ENCODE measurements around the gene UST. TPM values are rescaled to one million over a fixed set of nuclear protein-coding genes. Genes with fewer than 3 reads are reported as not detected.
A peak's percentile ranks its signal among the peaks of the same experiment; 100 is the strongest.
"Not testable (repeated sequence)": the region's sequence is repeated elsewhere in the genome, so short reads cannot be mapped to it uniquely, and the experiment has no call there.

Gene UST
- total RNA-seq, 1 donor from 2014 or later = 2.1 TPM

- intact Hi-C loops (cut with DNase I) = no loop called here
- DNase-seq (ENCODE audit: low spot score) = no peak
Measured at GRCh38 chr6:148724428-148724827, 22.4 kb upstream of the UST start.

DNA sequence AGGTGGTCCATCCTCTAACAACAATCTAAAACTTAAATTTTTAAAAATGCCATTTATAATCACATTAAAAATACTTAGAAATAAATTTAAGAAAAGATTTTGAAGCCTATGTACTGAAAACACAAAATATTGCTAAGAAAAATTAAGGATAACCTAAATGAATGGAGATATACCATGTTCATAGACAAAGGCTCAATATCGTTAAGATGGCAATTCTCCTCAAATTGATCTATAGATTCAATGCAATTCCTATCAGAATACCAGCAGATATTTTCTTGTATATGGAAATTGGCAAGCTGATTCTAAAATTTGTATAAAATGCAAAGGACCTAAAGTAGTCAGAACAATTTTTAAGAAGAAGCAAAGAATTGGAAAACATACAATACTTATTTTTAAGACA lies 19.7 kb upstream of the UST start:
- no peak for DNase-seq (ENCODE audit: low spot score)
- intact Hi-C loops (cut with DNase I) = no loop called here

DNA sequence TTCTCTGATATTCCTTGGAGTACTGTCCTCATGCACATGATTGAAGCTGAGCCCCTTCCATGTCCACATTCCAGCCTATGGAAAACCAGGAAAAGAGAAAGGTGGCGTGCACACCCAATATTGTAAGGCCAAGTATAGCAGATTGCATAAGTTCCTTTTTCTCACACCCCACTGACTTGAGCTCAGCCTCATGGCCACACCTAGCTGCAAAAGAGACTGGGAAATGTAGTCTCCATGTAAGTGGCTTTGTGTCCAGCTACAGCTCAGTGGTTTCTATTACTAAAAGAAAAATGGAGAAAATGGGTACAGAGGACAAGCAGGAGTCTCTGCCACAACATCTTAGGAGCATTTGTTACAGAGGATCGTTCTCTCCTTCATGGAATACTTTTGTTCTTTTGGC lies 10.8 kb upstream of the UST start:
- DNase-seq (ENCODE audit: low spot score) = no peak
- intact Hi-C loops (cut with DNase I) = no loop called here

DNA sequence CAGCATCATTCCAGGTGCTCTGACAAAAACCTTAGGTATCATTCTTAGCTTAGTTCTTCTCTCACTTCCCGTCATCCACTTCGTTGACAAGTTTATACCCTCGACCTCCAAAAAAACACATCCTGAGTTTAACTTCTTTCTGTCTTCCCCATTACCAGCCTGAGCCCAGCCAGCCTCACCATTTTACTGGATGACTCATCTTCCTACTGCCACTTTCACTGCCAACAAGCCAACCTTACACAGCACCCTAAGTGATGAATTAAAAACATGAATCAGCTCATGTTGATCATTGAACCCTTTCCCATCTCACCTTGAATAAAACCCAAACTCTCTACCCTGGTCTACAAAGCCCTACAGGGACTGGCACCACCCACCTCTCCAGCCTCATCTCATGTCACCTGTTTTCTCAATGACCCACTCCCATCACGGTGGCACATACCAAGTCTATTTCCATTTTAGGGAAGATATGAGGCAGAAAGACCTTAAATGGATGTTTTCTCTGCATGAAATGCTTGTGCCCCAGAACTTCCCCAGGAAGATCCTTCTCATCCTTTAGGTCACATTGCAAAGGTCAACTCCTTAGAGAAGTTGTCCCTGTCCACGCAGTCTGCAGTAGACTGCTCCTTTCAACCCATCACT lies 9.9 kb upstream of the UST start:
- no peak for DNase-seq (ENCODE audit: low spot score)
- intact Hi-C loops (cut with DNase I) = no loop called here

DNA sequence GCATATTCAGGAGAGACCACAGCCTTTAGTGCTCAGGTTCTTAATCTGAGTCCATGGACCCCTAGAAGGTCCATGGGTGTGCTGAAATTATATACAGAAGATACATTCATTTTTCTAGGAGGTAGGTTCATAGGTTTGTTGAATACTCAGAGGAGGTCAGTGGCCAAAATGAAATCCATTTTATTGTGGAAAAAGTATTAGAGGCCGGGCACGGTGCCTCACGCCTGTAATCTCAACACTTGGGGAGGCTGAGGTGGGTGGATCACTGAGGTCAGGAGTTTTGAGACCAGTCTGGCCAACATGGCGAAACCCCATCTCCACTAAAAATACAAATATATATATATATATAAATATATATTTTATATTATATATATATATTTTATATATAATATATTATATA lies 9.0 kb upstream of the UST start:
- intact Hi-C loops (cut with DNase I) = no loop called here
- no peak for DNase-seq (ENCODE audit: low spot score)

DNA sequence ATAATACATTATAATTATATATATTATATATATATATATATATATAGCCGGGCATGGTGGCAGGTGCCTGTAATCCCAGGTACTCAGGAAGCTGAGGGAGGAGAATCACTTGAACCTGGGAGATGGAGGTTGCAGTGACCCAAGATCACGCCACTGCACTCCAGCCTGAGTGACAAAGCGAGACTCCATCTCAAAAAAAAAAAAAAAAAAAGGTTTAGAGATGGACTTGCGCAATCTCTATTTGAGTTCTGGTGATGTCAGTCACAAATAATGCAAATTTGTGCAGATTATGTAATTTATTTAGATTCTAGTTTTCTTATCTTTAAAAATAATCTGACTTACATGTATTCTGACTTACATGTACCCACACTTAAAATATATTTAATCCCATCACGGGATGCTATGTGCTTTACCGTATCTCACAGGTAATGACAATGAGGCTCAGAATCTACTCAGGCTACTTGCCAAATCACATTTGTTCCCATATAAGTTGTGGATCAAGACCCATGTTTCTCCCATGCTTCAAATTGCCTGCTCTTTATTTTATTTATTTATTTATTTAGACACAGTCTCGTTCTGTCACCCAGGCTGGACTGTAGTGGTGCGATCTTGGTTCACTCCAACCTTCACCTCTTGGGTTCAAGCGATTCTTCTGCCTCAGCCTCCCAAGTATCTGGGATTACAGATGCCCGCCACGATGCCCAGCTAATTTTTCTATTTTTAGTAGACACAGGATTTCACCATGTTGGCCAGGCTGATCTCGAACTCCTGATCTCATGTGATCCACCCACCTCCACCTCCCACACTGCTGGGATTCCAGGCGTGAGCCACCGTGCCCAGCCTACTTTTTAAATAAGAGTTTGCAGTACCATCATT lies 7.6 kb upstream of the UST start:
- intact Hi-C loops (cut with DNase I) = no loop called here
- DNase-seq (ENCODE audit: low spot score) = no peak

DNA sequence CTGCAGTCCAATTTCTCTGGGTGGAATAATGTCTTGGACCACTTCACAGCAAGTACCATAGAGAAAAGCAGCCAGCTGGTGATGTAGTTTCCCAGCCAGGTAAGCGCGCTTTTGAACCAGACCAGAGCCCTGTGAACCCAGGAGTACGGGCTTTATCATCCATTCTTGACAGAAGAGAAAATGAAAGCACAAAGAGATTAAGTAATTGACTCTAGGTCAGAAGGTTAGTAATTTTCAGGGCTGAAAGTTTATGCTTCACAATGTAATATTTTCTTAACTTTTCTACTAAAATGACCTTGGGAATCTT lies 7.1 kb upstream of the UST start:
- no peak for DNase-seq (ENCODE audit: low spot score)
- intact Hi-C loops (cut with DNase I) = loop anchor here (10.0 kb wide), 1 partner anchor 165 kb away; no protein-coding TSS in a partner anchor

DNA sequence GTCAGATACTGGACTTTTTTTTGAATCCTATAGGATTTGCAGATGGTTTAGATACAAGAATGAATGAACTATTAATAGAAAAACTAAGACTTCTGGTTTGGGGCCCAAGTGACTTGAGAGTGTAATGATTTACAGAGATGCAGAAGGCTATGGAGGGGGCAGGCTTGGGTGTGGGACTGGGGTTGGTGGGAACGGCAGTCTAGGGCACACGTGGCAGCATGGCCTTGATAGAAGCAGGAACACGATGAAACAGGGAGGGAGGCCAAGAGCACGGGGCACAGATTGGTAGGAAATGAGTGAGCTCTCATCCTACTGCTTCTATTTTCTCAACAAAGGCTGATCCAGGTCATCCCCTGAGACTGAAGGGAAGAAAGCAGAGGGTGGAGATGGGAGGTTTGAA lies 3.4 kb upstream of the UST start:
- intact Hi-C loops (cut with DNase I) = loop anchor here (10.0 kb wide), 1 partner anchor 169 kb away; no protein-coding TSS in a partner anchor

DNA sequence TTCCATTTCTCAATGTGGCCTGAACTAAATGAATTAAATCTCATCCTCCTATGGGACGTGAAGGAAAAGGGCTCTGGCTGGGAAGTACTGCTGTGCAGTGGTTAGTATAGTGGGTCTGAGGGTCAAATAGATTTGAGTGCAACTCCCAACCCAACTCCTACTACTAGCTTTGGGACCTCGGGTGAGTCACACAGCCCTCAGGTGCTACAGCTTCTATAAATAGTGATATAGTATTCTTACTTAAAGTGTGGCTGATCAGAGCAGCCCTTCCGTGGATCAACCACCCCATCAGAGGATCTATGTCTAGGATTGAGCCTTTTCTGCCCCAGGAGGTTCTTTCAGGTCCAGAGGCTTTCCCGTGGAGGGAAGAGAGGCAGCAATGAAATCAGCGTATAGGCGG lies 904 bp upstream of the UST start:
- no peak for DNase-seq (ENCODE audit: low spot score)
- intact Hi-C loops (cut with DNase I) = loop anchor here (2.0 to 10.0 kb wide), 2 partner anchors 171 to 203 kb away; no protein-coding TSS in a partner anchor

More for the DNA sequence above, 3.4 kb upstream of the UST start:
- DNase-seq (ENCODE audit: low spot score) = no peak

GRCh38 chr6:148747145-148747470 lies 278 bp downstream of the UST start:
- peak; percentile 78 for DNase-seq (ENCODE audit: low spot score)
- intact Hi-C loops (cut with DNase I) = loop anchor here (2.0 to 10.0 kb wide), 2 partner anchors 172 to 202 kb away; no protein-coding TSS in a partner anchor

DNA sequence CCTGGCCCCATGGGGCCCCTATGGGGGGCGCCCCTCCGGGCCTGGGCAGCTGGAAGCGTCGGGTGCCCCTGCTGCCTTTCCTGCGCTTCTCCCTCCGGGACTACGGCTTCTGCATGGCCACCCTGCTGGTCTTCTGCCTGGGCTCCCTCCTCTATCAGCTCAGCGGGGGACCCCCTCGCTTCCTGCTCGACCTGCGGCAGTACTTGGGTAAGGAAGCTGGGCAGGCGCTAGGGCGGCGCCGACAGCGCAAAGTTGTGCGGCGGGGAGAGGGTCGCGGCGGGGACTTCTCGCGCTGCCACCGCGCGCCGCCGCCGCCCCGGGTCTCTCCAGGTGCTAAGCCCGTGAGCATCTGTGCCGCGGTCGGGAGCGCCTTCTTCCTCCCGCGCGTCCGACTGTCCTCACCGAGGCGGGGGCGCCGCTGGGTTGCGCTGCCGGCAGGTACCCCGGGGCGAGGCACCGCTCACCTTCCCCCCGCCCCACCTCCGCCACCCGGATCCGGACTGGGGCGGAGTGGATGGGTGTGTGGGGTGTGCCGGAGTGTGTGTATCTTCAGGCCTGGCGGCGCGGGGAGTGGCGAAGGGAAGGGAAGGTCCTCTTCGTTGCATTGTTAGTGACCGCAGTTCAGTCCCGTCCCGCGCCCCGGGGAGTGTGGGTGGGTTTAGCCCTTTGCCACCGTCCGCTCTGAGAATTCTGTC lies 788 bp downstream of the UST start:
- no peak for DNase-seq (ENCODE audit: low spot score)
- intact Hi-C loops (cut with DNase I) = loop anchor here (2.0 to 10.0 kb wide), 2 partner anchors 173 to 201 kb away; no protein-coding TSS in a partner anchor

GRCh38 chr6:148749674-148750073 lies 2.8 kb downstream of the UST start:
- intact Hi-C loops (cut with DNase I) = loop anchor here (10.0 kb wide), 1 partner anchor 175 kb away; no protein-coding TSS in a partner anchor
- no peak for DNase-seq (ENCODE audit: low spot score)

GRCh38 chr6:148750838-148751792 lies 4.3 kb downstream of the UST start:
- no peak for DNase-seq (ENCODE audit: low spot score)
- intact Hi-C loops (cut with DNase I) = no loop called here

- intact Hi-C loops (cut with DNase I) = no loop called here
- DNase-seq (ENCODE audit: low spot score) = no peak
Measured at GRCh38 chr6:148751793-148752170, 5.0 kb downstream of the UST start.

DNA sequence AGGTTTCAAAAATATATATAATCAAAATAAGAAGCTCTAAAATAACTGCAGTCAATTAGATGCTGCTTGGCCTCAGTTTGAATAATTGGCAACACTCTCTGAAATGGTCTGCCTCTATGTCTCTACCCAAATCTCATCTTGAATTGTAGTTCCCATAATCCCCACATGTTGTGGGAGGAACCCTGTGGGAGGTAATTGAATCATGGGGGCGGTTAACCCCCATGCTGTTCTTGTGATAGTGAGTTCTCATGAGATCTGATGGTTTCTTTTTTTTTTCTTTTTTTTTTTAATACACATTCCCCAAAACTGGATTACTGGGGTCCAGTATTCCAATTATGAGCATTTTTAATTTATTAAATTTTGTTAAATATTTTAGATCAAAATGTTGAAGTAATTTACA lies 8.5 kb downstream of the UST start:
- DNase-seq (ENCODE audit: low spot score); intact Hi-C loops (cut with DNase I): not testable (repeated sequence)

- intact Hi-C loops (cut with DNase I) = no loop called here
- DNase-seq (ENCODE audit: low spot score) = no peak
Measured at GRCh38 chr6:148757944-148758480, 11.2 kb downstream of the UST start.

- intact Hi-C loops (cut with DNase I) = no loop called here
- DNase-seq (ENCODE audit: low spot score) = no peak
Measured at GRCh38 chr6:148758492-148758891, 11.7 kb downstream of the UST start.

GRCh38 chr6:148760258-148760534 lies 13.4 kb downstream of the UST start:
- intact Hi-C loops (cut with DNase I) = no loop called here
- no peak for DNase-seq (ENCODE audit: low spot score)

All from cardiac septum (tissue), 1 donor.